GM21717 (cell line): ENCODE results near the gene DLEC1.
A peak's percentile ranks its signal among the peaks of the same experiment; 100 is the strongest.
"Not testable (repeated sequence)": the region's sequence is repeated elsewhere in the genome, so short reads cannot be mapped to it uniquely, and the experiment has no call there.

Source experiments
- ATAC-seq: cut with Tn5 transposase; IDR thresholded peaks from one replicate; pipeline ENCODE4 v1.9.1; 2021; ENCODE audit warnings: mild to moderate bottlenecking, moderate library complexity; ENCODE audit not compliant: unreplicated experiment

The DLEC1 gene

DNA sequence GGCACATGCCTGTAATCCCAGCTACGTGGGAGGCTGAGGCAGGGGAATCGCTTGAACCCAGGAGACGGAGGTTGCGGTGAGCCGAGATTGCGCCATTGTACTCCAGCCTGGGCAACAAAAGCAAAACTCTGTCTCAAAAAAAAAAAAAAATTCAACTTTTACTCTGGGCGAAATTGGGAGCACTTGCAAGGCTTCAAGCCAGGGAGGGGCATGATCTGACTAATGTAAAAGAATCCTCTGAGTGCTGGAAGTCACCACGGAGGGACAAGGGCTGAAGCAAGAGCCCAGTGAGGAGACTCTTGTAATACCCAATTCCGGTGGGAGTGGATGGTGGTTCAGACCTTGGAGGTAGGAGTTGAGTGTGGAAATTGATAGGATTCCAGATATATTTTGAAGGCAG lies 4.7 kb upstream of the DLEC1 start:
- ATAC-seq, result not testable (repeated sequence)

DNA sequence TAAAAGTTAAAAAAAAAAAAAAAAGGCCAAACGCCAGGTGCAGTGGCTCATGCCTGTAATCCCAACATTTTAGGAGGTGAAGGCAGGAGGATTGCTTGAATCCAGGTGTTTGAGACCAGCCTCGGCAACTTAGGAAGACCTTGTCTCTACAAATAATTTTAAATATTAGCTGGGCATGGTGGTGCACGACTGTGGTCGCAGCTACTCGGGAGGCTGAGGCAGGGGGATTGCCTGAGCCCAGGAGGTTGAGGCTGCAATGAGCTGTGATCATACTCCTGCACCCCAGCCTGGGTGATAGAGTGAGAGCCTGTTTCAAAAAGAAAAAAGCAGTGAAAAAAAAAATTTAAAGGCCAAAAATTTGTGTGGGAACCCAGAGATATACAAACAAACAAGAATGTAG lies 2.7 kb upstream of the DLEC1 start:
- no peak for ATAC-seq

- ATAC-seq, result no peak
These were observed 2.1 kb upstream of the DLEC1 start for GRCh38 chr3:38036906-38037305.

DNA sequence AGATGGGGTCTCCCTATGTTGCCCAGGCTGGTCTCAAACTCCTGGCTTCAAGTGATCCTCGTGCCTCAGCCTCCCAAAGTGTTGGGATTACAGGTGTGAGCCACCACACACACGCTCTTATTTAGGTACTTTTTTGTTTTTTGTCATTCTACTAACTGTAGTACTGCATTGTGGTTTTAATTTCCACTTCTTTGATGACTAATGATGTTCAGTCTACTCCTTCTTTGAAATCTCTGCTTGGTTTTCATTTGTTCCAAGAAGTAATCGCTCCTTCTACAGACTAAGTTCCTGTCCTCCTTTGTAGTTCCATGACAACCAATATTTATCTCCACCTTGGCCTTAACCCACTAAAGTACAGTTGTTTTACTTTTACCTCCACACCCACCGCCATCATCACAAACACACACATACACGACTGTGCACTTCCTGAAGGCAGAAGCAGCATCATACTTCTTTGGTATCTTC lies 529 bp upstream of the DLEC1 start:
- ATAC-seq, result no peak

GRCh38 chr3:38039899-38040261 lies 872 bp downstream of the DLEC1 start:
- ATAC-seq, result no peak

GRCh38 chr3:38040401-38040800 lies 1.4 kb downstream of the DLEC1 start:
- ATAC-seq, result no peak

DNA sequence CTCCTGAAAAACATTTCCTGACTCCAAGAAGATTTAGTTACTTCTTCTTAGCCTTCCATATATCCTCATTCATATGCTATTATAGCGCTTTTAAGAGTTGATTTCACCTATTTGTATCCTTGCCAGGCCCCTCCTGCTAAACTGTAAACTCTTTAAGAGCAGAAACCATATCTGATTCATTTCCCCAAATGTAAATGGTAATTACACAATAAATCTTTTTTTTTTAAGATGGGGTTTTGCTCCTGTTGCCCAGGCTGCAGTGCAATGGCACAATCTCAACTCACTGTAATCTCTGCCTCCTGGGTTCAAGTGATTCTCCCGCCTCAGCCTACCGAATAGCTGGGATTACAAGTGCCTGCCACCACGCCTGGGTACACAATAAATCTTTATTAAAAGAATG lies 4.5 kb downstream of the DLEC1 start:
- ATAC-seq, result no peak

GRCh38 chr3:38046027-38046426 lies 7.0 kb downstream of the DLEC1 start:
- no peak for ATAC-seq

GRCh38 chr3:38046821-38047220 lies 7.8 kb downstream of the DLEC1 start:
- no peak for ATAC-seq

DNA sequence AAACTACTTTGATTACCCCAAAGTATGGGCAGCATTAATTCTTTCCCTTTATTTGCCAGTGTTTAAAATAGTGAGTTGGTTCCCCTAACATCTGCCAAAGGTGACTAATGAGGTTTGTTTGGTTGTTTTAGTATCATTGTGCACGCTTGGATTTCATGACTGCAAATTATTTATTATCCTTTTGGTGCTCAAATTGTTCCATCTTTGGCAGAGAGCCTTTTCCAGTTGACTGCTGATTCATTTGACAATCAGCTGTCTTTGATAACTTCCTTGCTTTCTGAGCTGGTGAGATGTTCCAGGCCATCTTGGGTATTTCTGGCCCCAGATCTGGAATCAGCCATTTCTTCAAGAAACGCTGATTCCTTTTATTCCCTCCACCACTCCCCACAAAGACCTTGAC lies 8.9 kb downstream of the DLEC1 start:
- no peak for ATAC-seq

DNA sequence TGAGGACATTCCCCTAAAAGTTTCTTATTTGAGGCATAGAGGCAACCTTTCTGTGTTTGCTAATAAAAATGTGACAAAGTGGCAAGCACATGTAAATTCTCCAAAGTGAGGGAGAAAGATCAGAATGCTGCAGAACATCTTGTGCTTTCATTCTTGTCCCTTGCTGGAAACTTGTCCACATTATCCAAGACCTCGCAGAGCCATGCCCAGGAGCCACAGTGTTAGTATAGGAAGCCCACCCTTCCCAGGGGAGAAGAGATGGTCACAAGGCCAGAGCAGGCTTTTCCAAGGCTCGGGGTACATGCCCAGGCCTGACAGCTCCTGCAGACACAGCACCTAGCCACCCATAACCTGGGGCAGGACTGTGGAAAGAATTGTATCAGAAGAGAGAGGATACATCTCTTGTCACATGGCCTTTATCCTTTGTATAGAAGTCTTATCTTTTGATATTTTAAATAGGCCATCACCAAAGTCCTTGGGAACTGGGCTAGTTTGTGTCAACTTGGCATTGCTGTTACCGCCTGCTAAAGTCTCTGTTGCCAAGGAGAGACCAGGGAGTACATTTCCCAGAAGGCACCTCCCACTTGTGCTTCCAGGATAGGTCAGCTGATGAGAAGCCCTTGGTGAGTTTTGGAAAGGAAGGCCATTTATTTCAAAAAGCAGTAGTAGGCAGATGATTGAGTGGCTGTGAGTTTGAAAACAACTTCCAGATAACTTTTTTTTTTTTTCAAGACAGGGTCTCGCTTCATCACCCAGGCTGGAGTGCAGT lies 10.5 kb downstream of the DLEC1 start:
- no peak for ATAC-seq

DNA sequence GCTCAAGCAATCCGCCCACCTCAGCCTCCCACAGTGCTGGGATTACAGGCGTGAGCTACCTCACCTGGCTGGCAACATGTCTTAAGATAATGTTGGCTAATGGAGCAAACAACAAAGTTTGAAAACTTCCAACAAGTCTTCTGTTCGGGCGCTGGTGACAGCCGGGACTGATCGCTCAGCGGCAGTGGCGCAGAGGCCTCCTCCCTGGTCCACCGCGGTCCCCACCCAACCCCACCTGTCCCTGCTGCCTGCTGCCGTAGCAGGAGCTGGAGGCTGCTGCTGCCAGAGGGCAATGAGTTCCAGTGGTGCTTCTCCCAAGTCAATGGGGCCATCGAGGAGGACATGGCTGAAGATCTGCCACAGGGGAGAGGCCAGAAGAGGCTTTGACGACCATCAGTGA lies 12.1 kb downstream of the DLEC1 start:
- no peak for ATAC-seq

DNA sequence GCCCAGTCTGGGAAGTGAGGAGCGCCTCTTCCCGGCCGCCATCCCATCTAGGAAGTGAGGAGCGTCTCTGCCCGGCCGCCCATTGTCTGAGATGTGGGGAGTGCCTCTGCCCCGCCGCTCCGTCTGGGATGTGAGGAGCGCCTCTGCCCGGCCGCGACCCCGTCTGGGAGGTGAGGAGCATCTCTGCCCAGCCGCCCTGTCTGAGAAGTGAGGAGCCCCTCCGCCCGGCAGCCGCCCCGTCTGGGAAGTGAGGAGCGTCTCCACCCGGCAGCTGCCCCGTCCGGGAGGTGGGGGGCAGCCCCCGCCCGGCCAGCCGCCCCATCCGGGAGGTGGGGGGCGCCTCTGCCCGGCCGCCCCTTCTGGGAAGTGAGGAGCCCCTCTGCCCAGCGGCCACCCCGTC lies 14.3 kb downstream of the DLEC1 start:
- ATAC-seq, result not testable (repeated sequence)

- ATAC-seq, result not testable (repeated sequence)
These were observed 14.9 kb downstream of the DLEC1 start for GRCh38 chr3:38053813-38054498.

DNA sequence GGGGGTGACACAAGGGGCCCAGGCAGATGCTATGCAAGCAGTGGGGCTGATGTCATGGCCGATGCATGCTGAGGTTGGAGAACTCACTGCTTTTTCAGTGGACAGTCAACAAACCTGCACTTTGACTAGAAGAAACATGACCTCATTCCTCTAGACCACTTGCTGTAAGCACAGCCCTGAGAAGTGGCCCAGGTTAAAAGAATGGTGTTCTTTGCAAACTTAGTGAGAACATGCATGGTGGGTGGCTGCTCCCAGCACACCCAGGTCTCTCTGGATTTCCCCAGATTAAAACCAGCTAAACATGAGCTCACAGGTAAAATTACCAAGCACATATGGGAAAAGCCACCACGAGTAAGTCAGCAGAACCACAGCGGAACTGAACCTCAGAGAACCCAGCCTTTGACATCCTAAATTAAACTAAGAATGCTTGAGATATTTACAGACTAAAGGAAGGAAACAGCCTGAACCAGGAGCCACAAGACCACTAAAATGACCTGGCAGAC lies 15.5 kb downstream of the DLEC1 start:
- peak; percentile 41 for ATAC-seq

DNA sequence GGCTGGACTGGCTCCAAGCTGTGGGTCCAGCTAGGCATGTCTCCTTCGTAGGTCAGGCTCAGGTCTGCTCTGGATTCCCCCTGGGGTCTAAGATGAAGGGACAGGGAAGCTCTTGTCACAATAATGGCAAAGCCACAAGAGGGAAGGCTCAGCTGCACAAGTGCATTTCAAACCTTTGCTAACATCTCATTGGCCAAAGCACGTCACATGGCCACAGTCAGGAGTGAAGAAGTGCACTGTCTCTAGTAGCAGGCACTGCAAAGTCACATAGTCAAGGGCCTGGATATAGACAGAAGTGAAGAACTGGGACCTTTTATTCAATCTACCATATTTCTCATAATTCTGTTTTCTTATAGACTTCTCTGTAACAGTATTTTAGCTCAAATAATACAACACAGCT lies 20.1 kb downstream of the DLEC1 start:
- ATAC-seq, result no peak

GRCh38 chr3:38059591-38059990 lies 20.6 kb downstream of the DLEC1 start:
- no peak for ATAC-seq

GRCh38 chr3:38062809-38063208 lies 23.8 kb downstream of the DLEC1 start:
- no peak for ATAC-seq

GRCh38 chr3:38064453-38064852 lies 25.4 kb downstream of the DLEC1 start:
- ATAC-seq, result not testable (repeated sequence)

- ATAC-seq, result no peak
These were observed 28.7 kb downstream of the DLEC1 start for GRCh38 chr3:38067508-38068233.

GRCh38 chr3:38070013-38070412 lies 31.0 kb downstream of the DLEC1 start:
- ATAC-seq, result no peak

GRCh38 chr3:38077073-38077472 lies 38.1 kb downstream of the DLEC1 start:
- not testable (repeated sequence) for ATAC-seq
